Endodermal cell (in vitro differentiated cells): ENCODE measurements around the gene MAML2. TPM values are rescaled to one million over a fixed set of nuclear protein-coding genes. Genes with fewer than 3 reads are reported as not detected.
A peak's percentile ranks its signal among the peaks of the same experiment; 100 is the strongest.

Experiments
- DNase-seq: peaks from one replicate; pipeline ENCODE4 v3.0.0-alpha.2; 2017
- H3K27ac ChIP-seq: 2 replicates; pipeline ENCODE4 v1.5.1; 2013; ENCODE audit warnings: mild to moderate bottlenecking, low read depth, low read length, moderate library complexity
- H3K27me3 ChIP-seq: 2 replicates; pipeline ENCODE4 v1.6.1; 2013; ENCODE audit warnings: mild to moderate bottlenecking, low read length, moderate library complexity; ENCODE audit not compliant: insufficient read depth, control insufficient read depth, poor library complexity, severe bottlenecking
- H3K36me3 ChIP-seq: 2 replicates; pipeline ENCODE4 v1.7.0; 2013; ENCODE audit warnings: mild to moderate bottlenecking, low read length, moderate library complexity; ENCODE audit not compliant: control insufficient read depth, insufficient read depth
- H3K4me1 ChIP-seq: one replicate; pipeline ENCODE4 v1.7.0; 2013; ENCODE audit warnings: low read length; ENCODE audit not compliant: control insufficient read depth, insufficient read depth
- H3K4me3 ChIP-seq: 2 replicates; pipeline ENCODE4 v1.5.1; 2013; ENCODE audit warnings: mild to moderate bottlenecking, low read length, moderate library complexity
- H3K9ac ChIP-seq: 2 replicates; pipeline ENCODE4 v1.6.1; 2013; ENCODE audit warnings: mild to moderate bottlenecking, low read length, moderate library complexity; ENCODE audit not compliant: poor library complexity, severe bottlenecking; ENCODE audit errors: extremely low read depth
- H3K9me3 ChIP-seq: 2 replicates; pipeline ENCODE4 v1.6.1; 2013; ENCODE audit warnings: mild to moderate bottlenecking, low read length, moderate library complexity; ENCODE audit not compliant: control insufficient read depth
- H3K27ac Mint-ChIP-seq: 2 replicates; pipeline ENCODE4 v1.8.0; 2020; ENCODE audit warnings: mixed read lengths
- H3K27me3 Mint-ChIP-seq: 2 replicates; pipeline ENCODE4 v1.8.0; 2021; ENCODE audit warnings: mild to moderate bottlenecking, mixed read lengths; ENCODE audit not compliant: insufficient read depth
- H3K36me3 Mint-ChIP-seq: 2 replicates; pipeline ENCODE4 v1.8.0; 2020; ENCODE audit warnings: low read depth, mixed read lengths
- H3K4me1 Mint-ChIP-seq: 2 replicates; pipeline ENCODE4 v1.8.0; 2020; ENCODE audit warnings: mixed read lengths
- H3K4me3 Mint-ChIP-seq: 2 replicates; pipeline ENCODE4 v1.8.0; 2020; ENCODE audit warnings: mild to moderate bottlenecking, moderate library complexity, mixed read lengths
- H3K9me3 Mint-ChIP-seq: 2 replicates; pipeline ENCODE4 v1.8.0; 2020; ENCODE audit warnings: mild to moderate bottlenecking, mixed read lengths
- CTCF ChIP-seq: fragments of 200-600 bp; sonication (generic); conservative IDR thresholded peaks from 2 replicates; pipeline ENCODE4 v1.5.0; 2021; ENCODE audit warnings: antibody characterized with exemption, mild to moderate bottlenecking
- WGBS, 2 experiments: methylation state at CpG; one replicate each; pipeline versions ENCODE4 v1.1.5 to v1.1.7; 2013; ENCODE audit warnings: missing lambda C conversion rate in 2 of 2, mixed read lengths in 1 of 2; ENCODE audit not compliant: insufficient coverage in 1 of 2, insufficient read length in 1 of 2; 5-methylcytosine and 5-hydroxymethylcytosine counted together
- total RNA-seq, 2 donors: library from RNA; stranded (reverse); fragmentation: NEBNext Ultra II Directional in 1 of 2; extraction: Animal tissue kit (Norgen Biotek cat#: 25700) in 1 of 2; gene quantifications; 2 replicates in 1 of 2; 3 replicates in 1 of 2; pipeline ENCODE4 v1.2.1, GENCODE V29; 2021

MAML2 gene
- total RNA-seq, 2 donors from 2014 or later: 6.6 to 8.0 TPM

- peaks cover 18% of the 10 kb centered on the region for H3K4me1 Mint-ChIP-seq
- H3K4me3 Mint-ChIP-seq: no peak overlapping the region
- Histone ChIP-seq H3K27ac (no peak overlapping the region), H3K4me1 (peaks cover 7% of the 10 kb centered on the region), H3K4me3 (no peak overlapping the region), H3K9me3 (no peaks in the 10 kb centered on the region), H3K36me3 (no peaks in the 10 kb centered on the region), H3K27me3 (no peaks in the 10 kb centered on the region), H3K9ac (no peak overlapping the region)
- no peaks in the 10 kb centered on the region for H3K9me3 Mint-ChIP-seq
- TF ChIP-seq CTCF: no peak
- 90 to 96% methylated on average over 3 to 4 of the region's 4 CpGs for WGBS, 2 experiments
- no peaks in the 10 kb centered on the region for H3K36me3 Mint-ChIP-seq
- no peak overlapping the region for H3K27ac Mint-ChIP-seq
- H3K27me3 Mint-ChIP-seq: no peaks in the 10 kb centered on the region
- no peak for DNase-seq
Measured at GRCh38 chr11:96081561-96081960, 261.4 kb downstream of the MAML2 start.

GRCh38 chr11:96079691-96080090 lies 263.3 kb downstream of the MAML2 start:
- no peak for TF ChIP-seq CTCF
- Histone ChIP-seq H3K9ac (no peak overlapping the region), H3K27ac (no peak overlapping the region), H3K9me3 (no peaks in the 10 kb centered on the region), H3K36me3 (no peaks in the 10 kb centered on the region), H3K27me3 (no peaks in the 10 kb centered on the region), H3K4me1 (peaks cover 2% of the 10 kb centered on the region), H3K4me3 (no peak overlapping the region)
- Mint-ChIP-seq H3K4me3 (no peak overlapping the region), H3K9me3 (no peaks in the 10 kb centered on the region), H3K27ac (no peak overlapping the region), H3K4me1 (peaks cover 24% of the 10 kb centered on the region), H3K36me3 (no peaks in the 10 kb centered on the region), H3K27me3 (no peaks in the 10 kb centered on the region)
- DNase-seq: no peak
- WGBS, 2 experiments: 79 to 87% methylated on average over 2 to 4 of the region's 4 CpGs

GRCh38 chr11:96075532-96075959 lies 267.4 kb downstream of the MAML2 start:
- Mint-ChIP-seq H3K4me3 (no peak overlapping the region), H3K36me3 (no peaks in the 10 kb centered on the region), H3K27me3 (no peaks in the 10 kb centered on the region), H3K4me1 (peaks cover 23% of the 10 kb centered on the region), H3K27ac (peak overlapping the region; percentile 17), H3K9me3 (no peaks in the 10 kb centered on the region)
- 74 to 82% methylated on average over 4 of the region's 5 CpGs for whole genome bisulfite sequencing, 2 experiments
- no peaks in the 10 kb centered on the region for H3K9me3 ChIP-seq
- H3K9ac ChIP-seq: no peak overlapping the region
- no peak for DNase-seq
- no peaks in the 10 kb centered on the region for H3K4me1 ChIP-seq
- no peaks in the 10 kb centered on the region for H3K27me3 ChIP-seq
- no peak for TF ChIP-seq CTCF
- H3K27ac ChIP-seq: no peak overlapping the region
- H3K4me3 ChIP-seq: no peak overlapping the region
- no peaks in the 10 kb centered on the region for H3K36me3 ChIP-seq
